ENCODE data around the gene HPSE2. TPM values are rescaled to one million over a fixed set of nuclear protein-coding genes. Genes with fewer than 3 reads are reported as not detected.

Gene HPSE2
- total and polyA plus RNA-seq, 2 of the 13 experiments (the other 11 are each of a cell fraction or from before 2014, with no cell fraction given), result 0.01 TPM; not detected in 1

DNA sequence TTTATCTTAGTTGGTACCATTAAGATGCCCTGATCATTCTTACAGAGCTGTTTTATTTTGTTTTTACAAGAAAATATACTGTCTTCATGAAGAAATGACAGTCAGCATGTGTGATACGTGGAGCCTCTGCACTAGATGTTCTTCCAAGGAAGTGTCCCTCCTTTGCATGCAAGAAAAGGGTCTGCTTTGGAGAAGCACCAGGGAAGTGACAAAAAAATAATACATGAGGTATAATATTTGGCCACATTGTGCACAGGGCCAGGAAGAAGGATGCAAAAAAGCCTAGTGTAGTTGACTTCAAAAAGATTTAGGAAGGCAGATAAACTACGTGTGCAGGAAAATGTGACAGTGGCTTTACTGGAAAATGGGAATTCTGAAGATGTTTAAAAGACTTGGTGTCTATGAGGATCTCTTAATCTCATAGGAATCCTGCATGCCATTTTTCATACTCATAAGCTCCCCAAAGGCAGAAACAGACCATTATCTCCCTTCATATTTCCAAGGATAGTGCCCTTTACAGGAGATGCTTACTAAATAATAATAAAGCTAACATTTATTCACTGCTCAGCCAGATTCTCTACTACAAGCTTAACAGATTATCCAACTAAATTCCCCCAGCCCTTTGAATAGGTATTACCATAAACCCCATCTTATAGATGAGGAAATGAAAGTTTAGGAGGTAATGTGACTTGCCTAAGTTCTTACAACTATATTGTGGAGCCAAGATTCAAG lies 284.2 kb downstream of the HPSE2 start:
- DNase-seq (ENCODE audit: low spot score) (no peak), ATAC-seq (no peak), FAIRE-seq (no peak)
- ChIA-PET POLR2A (no interaction called here), CTCF (ENCODE audit: low intra/inter-chr PET ratio, low total read pairs) (no interaction called here)
- H4K20me1 ChIP-seq (ENCODE audit: insufficient read depth, low read length), result no peaks in the 10 kb centered on the region
- no peaks in the 10 kb centered on the region for H3K4me1 ChIP-seq (ENCODE audit: insufficient read depth, low read length)
- BruUV-seq (replicated peaks), result no TSS peak
- no peak overlapping the region for H3K4me3 ChIP-seq (replicated peaks in 1 of 3; ENCODE audit: insufficient read depth in 1 of 3, low read depth in 2 of 3, low read length in 3 of 3)
- H3K79me2 ChIP-seq (ENCODE audit: insufficient read depth, low read length), result no peaks in the 10 kb centered on the region
- H3K27me3 ChIP-seq (ENCODE audit: control insufficient read depth in 1 of 2, insufficient read depth in 2 of 2, low read length in 2 of 2), result no peaks in the 10 kb centered on the region
- intact Hi-C loops (cut with micrococcal nuclease; ENCODE audit: unreplicated experiment) (no loop called here), in situ Hi-C loops (cut with HindIII; ENCODE audit: extremely low pct_ligation_motif_present, low pct_unique_long_range_greater_than_20kb) (no loop called here)
- no peaks in the 10 kb centered on the region for H3K36me3 ChIP-seq (replicated peaks in 1 of 2; ENCODE audit: control insufficient read depth in 1 of 2, insufficient read depth in 2 of 2, low read length in 2 of 2)
- no peak overlapping the region for H3K27ac ChIP-seq (ENCODE audit: extremely low read length, insufficient read depth, low read length)
- 3% methylated on average over 2 of the region's 2 CpGs for WGBS (ENCODE audit: low lambda C conversion rate)
- H2AFZ ChIP-seq (ENCODE audit: low read length), result no peak overlapping the region
- H3K9ac ChIP-seq (ENCODE audit: insufficient read depth, low read depth, low read length), result no peak overlapping the region
- no peak overlapping the region for H3K4me2 ChIP-seq (ENCODE audit: low read depth, low read length)
- no peaks in the 10 kb centered on the region for H3K9me3 ChIP-seq (ENCODE audit: low read length)
- TF ChIP-seq DPF2 (CRISPR knock-in tag; IDR thresholded peaks at IDR 0.05; ENCODE audit: borderline replicate concordance, low read depth), result no peak
- TF ChIP-seq, protein P1, sequence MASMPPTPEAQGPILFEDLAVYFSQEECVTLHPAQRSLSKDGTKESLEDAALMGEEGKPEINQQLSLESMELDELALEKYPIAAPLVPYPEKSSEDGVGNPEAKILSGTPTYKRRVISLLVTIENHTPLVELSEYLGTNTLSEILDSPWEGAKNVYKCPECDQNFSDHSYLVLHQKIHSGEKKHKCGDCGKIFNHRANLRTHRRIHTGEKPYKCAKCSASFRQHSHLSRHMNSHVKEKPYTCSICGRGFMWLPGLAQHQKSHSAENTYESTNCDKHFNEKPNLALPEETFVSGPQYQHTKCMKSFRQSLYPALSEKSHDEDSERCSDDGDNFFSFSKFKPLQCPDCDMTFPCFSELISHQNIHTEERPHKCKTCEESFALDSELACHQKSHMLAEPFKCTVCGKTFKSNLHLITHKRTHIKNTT (CRISPR knock-in tag; IDR thresholded peaks at IDR 0.05), result no peak

DNA sequence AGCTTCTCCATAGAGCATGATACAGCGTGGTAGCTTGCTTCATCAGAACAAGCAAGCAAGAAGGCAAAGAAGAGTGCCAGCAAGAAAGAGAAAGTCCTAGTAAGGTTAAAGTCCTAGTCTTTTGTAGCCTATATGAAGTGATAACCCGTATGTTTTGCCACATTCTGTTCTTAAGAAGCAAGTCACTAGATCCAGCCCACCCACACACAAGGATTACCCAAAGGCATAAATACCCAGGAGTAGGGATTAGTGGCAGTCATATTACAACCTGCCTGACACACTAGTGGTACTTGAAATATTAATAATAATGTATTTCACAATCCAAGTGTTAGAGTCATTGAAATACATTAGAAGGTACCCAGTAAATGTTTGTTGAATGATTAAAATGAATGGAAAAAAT lies 285.5 kb downstream of the HPSE2 start:
- H3K27me3 ChIP-seq (ENCODE audit: control insufficient read depth in 1 of 2, insufficient read depth in 2 of 2, low read length in 2 of 2), result no peaks in the 10 kb centered on the region
- H3K4me3 ChIP-seq (replicated peaks in 1 of 3; ENCODE audit: insufficient read depth in 1 of 3, low read depth in 2 of 3, low read length in 3 of 3), result no peak overlapping the region
- no peak for ATAC-seq
- H3K4me1 ChIP-seq (ENCODE audit: insufficient read depth, low read length), result no peaks in the 10 kb centered on the region
- POLR2A ChIA-PET, result no interaction called here
- no peaks in the 10 kb centered on the region for H3K36me3 ChIP-seq (replicated peaks in 1 of 2; ENCODE audit: control insufficient read depth in 1 of 2, insufficient read depth in 2 of 2, low read length in 2 of 2)
- H3K27ac ChIP-seq (ENCODE audit: extremely low read length, insufficient read depth, low read length), result no peak overlapping the region
- 3% methylated on average over 2 of the region's 2 CpGs for WGBS (ENCODE audit: low lambda C conversion rate)
- CTCF ChIA-PET (ENCODE audit: low intra/inter-chr PET ratio, low total read pairs), result no interaction called here
- no peaks in the 10 kb centered on the region for H4K20me1 ChIP-seq (ENCODE audit: insufficient read depth, low read length)
- H3K79me2 ChIP-seq (ENCODE audit: insufficient read depth, low read length), result no peaks in the 10 kb centered on the region
- BruUV-seq (replicated peaks), result no TSS peak
- no peak for DNase-seq (ENCODE audit: low spot score)
- no peaks in the 10 kb centered on the region for H3K9me3 ChIP-seq (ENCODE audit: low read length)
- H2AFZ ChIP-seq (ENCODE audit: low read length), result no peak overlapping the region
- H3K4me2 ChIP-seq (ENCODE audit: low read depth, low read length), result no peak overlapping the region
- no peak for FAIRE-seq
- intact Hi-C loops (cut with micrococcal nuclease; ENCODE audit: unreplicated experiment) (no loop called here), in situ Hi-C loops (cut with HindIII; ENCODE audit: extremely low pct_ligation_motif_present, low pct_unique_long_range_greater_than_20kb) (no loop called here)
- no peak overlapping the region for H3K9ac ChIP-seq (ENCODE audit: insufficient read depth, low read depth, low read length)
- TF ChIP-seq, protein P2, sequence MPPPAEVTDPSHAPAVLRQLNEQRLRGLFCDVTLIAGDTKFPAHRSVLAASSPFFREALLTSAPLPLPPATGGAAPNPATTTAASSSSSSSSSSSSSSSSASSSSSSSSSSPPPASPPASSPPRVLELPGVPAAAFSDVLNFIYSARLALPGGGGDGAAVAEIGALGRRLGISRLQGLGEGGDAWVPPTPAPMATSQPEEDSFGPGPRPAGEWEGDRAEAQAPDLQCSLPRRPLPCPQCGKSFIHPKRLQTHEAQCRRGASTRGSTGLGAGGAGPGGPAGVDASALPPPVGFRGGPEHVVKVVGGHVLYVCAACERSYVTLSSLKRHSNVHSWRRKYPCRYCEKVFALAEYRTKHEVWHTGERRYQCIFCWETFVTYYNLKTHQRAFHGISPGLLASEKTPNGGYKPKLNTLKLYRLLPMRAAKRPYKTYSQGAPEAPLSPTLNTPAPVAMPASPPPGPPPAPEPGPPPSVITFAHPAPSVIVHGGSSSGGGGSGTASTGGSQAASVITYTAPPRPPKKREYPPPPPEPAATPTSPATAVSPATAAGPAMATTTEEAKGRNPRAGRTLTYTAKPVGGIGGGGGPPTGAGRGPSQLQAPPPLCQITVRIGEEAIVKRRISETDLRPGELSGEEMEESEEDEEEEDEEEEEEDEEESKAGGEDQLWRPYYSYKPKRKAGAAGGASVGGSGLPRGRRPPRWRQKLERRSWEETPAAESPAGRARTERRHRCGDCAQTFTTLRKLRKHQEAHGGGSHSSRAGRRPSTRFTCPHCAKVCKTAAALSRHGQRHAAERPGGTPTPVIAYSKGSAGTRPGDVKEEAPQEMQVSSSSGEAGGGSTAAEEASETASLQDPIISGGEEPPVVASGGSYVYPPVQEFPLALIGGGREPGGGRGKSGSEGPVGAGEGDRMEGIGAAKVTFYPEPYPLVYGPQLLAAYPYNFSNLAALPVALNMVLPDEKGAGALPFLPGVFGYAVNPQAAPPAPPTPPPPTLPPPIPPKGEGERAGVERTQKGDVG (CRISPR knock-in tag; IDR thresholded peaks at IDR 0.05; ENCODE audit: borderline replicate concordance), result no peak
- no peak for TF ChIP-seq ZBTB8A (CRISPR knock-in tag; IDR thresholded peaks at IDR 0.05; ENCODE audit: borderline replicate concordance, low read depth)
- TF ChIP-seq POLR2AphosphoS2 (IDR thresholded peaks at IDR 0.05; ENCODE audit: low read depth, low read length), result no peak
- no peak for TF ChIP-seq TCF12 (IDR thresholded peaks at IDR 0.05)
- no peak for TF ChIP-seq TCF12 (CRISPR knock-in tag; IDR thresholded peaks at IDR 0.05)
- no peak for TF ChIP-seq THYN1 (CRISPR knock-in tag; IDR thresholded peaks at IDR 0.05; ENCODE audit: borderline replicate concordance, low read depth)
- TF ChIP-seq TBP (CRISPR knock-in tag; IDR thresholded peaks at IDR 0.05), result no peak
- TF ChIP-seq, protein P3, sequence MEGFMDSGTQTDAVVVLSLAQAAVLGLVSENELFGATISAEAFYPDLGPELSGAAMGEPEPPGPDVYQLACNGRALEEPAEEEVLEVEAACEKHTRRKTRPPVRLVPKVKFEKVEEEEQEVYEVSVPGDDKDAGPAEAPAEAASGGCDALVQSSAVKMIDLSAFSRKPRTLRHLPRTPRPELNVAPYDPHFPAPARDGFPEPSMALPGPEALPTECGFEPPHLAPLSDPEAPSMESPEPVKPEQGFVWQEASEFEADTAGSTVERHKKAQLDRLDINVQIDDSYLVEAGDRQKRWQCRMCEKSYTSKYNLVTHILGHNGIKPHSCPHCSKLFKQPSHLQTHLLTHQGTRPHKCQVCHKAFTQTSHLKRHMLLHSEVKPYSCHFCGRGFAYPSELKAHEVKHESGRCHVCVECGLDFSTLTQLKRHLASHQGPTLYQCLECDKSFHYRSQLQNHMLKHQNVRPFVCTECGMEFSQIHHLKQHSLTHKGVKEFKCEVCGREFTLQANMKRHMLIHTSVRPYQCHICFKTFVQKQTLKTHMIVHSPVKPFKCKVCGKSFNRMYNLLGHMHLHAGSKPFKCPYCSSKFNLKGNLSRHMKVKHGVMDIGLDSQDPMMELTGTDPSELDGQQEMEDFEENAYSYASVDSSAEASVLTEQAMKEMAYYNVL (CRISPR knock-in tag; IDR thresholded peaks at IDR 0.05; ENCODE audit: borderline replicate concordance), result no peak
- TF ChIP-seq PHF21A (CRISPR knock-in tag; IDR thresholded peaks at IDR 0.05), result no peak
- TF ChIP-seq ZNF253 (CRISPR knock-in tag; IDR thresholded peaks at IDR 0.05; ENCODE audit: borderline replicate concordance), result no peak
